Neural crest cell (in vitro differentiated cells): Measurements from ENCODE around the gene GAS2L2. TPM values are rescaled to one million over a fixed set of nuclear protein-coding genes. Genes with fewer than 3 reads are reported as not detected.

Experiments
- DNase-seq: peaks from one replicate; pipeline ENCODE4 v3.0.0; 2021; ENCODE audit warnings: low read depth, mixed read lengths, low spot score
- H3K27ac Mint-ChIP-seq: one replicate; pipeline ENCODE4 v1.8.0; 2021; ENCODE audit warnings: mild to moderate bottlenecking, mixed read lengths; ENCODE audit not compliant: unreplicated experiment
- H3K27me3 Mint-ChIP-seq: 2 replicates; pipeline ENCODE4 v1.8.0; 2021; ENCODE audit warnings: low read depth, mild to moderate bottlenecking, mixed read lengths
- H3K36me3 Mint-ChIP-seq: 2 replicates; pipeline ENCODE4 v1.8.0; 2021; ENCODE audit warnings: low read depth, mild to moderate bottlenecking, mixed read lengths
- H3K4me1 Mint-ChIP-seq: 2 replicates; pipeline ENCODE4 v1.8.0; 2021; ENCODE audit warnings: mixed read lengths
- H3K4me3 Mint-ChIP-seq: one replicate; pipeline ENCODE4 v1.8.0; 2021; ENCODE audit warnings: mild to moderate bottlenecking, mixed read lengths
- H3K9me3 Mint-ChIP-seq: 2 replicates; pipeline ENCODE4 v1.8.0; 2021; ENCODE audit warnings: mixed read lengths
- CTCF ChIP-seq: fragments of 200-600 bp; sonication (generic); conservative IDR thresholded peaks from 2 replicates; pipeline ENCODE4 v1.5.0; 2021; ENCODE audit warnings: antibody characterized with exemption, mild to moderate bottlenecking
- total RNA-seq: library from RNA; stranded (reverse); gene quantifications from 2 replicates; pipeline ENCODE4 v1.2.1, GENCODE V29; 2021

The GAS2L2 gene
- total RNA-seq, 1 donor from 2014 or later: 0.12 TPM

- Mint-ChIP-seq H3K4me3 (no peak overlapping the region), H3K27ac (no peak overlapping the region), H3K9me3 (no peaks in the 10 kb centered on the region), H3K27me3 (peaks cover 85% of the 10 kb centered on the region), H3K4me1 (no peaks in the 10 kb centered on the region), H3K36me3 (no peaks in the 10 kb centered on the region)
- TF ChIP-seq CTCF: no peak
- no peak for DNase-seq
Measured at GRCh38 chr17:35796942-35797341, 43.9 kb upstream of the GAS2L2 start.

- Mint-ChIP-seq H3K27me3 (peaks cover 93% of the 10 kb centered on the region), H3K4me3 (peak overlapping the region; percentile 45), H3K27ac (no peak overlapping the region), H3K4me1 (no peaks in the 10 kb centered on the region), H3K36me3 (no peaks in the 10 kb centered on the region), H3K9me3 (no peaks in the 10 kb centered on the region)
- no peak for DNase-seq
- no peak for TF ChIP-seq CTCF
Measured at GRCh38 chr17:35795871-35796265, 42.8 kb upstream of the GAS2L2 start.

GRCh38 chr17:35795007-35795870 lies 42.2 kb upstream of the GAS2L2 start, which contains the start of gene MMP28:
TSS of gene MMP28 (minus strand) at chr17:35795641. CDS start at chr17:35795377, 264 bp downstream.
- Mint-ChIP-seq H3K4me3 (peak within 1 kb of the TSS; percentile 59), H3K27me3 (peaks cover 96% of the 10 kb centered on the region)

GRCh38 chr17:35793257-35793656 lies 40.2 kb upstream of the GAS2L2 start:
- no peak for DNase-seq
- H3K36me3 Mint-ChIP-seq: no peaks in the 10 kb centered on the region
- no peaks in the 10 kb centered on the region for H3K9me3 Mint-ChIP-seq
- peaks cover 84% of the 10 kb centered on the region for H3K27me3 Mint-ChIP-seq
- no peak for TF ChIP-seq CTCF
- peak overlapping the region; percentile 50 for H3K4me3 Mint-ChIP-seq
- peaks cover 9% of the 10 kb centered on the region for H3K4me1 Mint-ChIP-seq
- no peak overlapping the region for H3K27ac Mint-ChIP-seq

More at GRCh38 chr17:35795007-35795870, 42.2 kb upstream of the GAS2L2 start, which contains the start of gene MMP28:
- Mint-ChIP-seq H3K4me1 (no peaks in the 10 kb centered on the region), H3K27ac (no peak within 1 kb of the TSS), H3K36me3 (no peaks in the 10 kb centered on the region), H3K9me3 (no peaks in the 10 kb centered on the region)
- TF ChIP-seq CTCF: no peak
- DNase-seq: no peak

- Mint-ChIP-seq H3K36me3 (no peaks in the 10 kb centered on the region), H3K4me3 (no peak overlapping the region), H3K4me1 (peaks cover 13% of the 10 kb centered on the region), H3K9me3 (no peaks in the 10 kb centered on the region), H3K27ac (no peak overlapping the region), H3K27me3 (peaks cover 75% of the 10 kb centered on the region)
- TF ChIP-seq CTCF: no peak
- DNase-seq: no peak
Measured at GRCh38 chr17:35791681-35792350, 38.8 kb upstream of the GAS2L2 start.
